AG08396 (cell line): ENCODE data around the gene PKP3.
"Not testable (repeated sequence)": the region's sequence is repeated elsewhere in the genome, so short reads cannot be mapped to it uniquely, and the experiment has no call there.

Experiments used
- DNase-seq: peaks from one replicate; pipeline ENCODE4 v3.0.0; 2012; ENCODE audit warnings: low spot score, mixed read lengths

Gene PKP3

GRCh38 chr11:362642-363442, 31.2 kb upstream of the PKP3 start:
- DNase-seq = peak; percentile 13

GRCh38 chr11:363443-363805, 30.6 kb upstream of the PKP3 start:
- not testable (repeated sequence) for DNase-seq

- peak; percentile 64 for DNase-seq
Measured at GRCh38 chr11:363948-364761, 29.9 kb upstream of the PKP3 start.

GRCh38 chr11:364991-365725, 28.9 kb upstream of the PKP3 start:
- DNase-seq = peak; percentile 6

- DNase-seq = no peak
Measured at GRCh38 chr11:365831-366230, 28.2 kb upstream of the PKP3 start.

GRCh38 chr11:367956-368413, 26.0 kb upstream of the PKP3 start:
- DNase-seq = no peak

- no peak for DNase-seq
Measured at GRCh38 chr11:368414-369335, 25.3 kb upstream of the PKP3 start.

GRCh38 chr11:369336-370018, 24.5 kb upstream of the PKP3 start, which contains the start of gene B4GALNT4:
B4GALNT4 (plus strand) TSS chr11:369499; CDS start chr11:369804, 305 bp downstream.
- DNase-seq = peak; percentile 89

- DNase-seq = no peak
Measured at GRCh38 chr11:370070-370941, 23.7 kb upstream of the PKP3 start.

- DNase-seq = no peak
Measured at GRCh38 chr11:371051-371450, 23.0 kb upstream of the PKP3 start.

- no peak for DNase-seq
Measured at GRCh38 chr11:371716-372590, 22.1 kb upstream of the PKP3 start.

- no peak for DNase-seq
Measured at GRCh38 chr11:372809-373715, 20.9 kb upstream of the PKP3 start.

GRCh38 chr11:373716-374551, 20.1 kb upstream of the PKP3 start:
- no peak for DNase-seq

- no peak for DNase-seq
Measured at GRCh38 chr11:375065-376025, 18.7 kb upstream of the PKP3 start.

GRCh38 chr11:376531-377173, 17.4 kb upstream of the PKP3 start:
- no peak for DNase-seq
